CD4-positive, alpha-beta T cell (primary cell): Measurements from ENCODE around the gene SBNO2. TPM values are rescaled to one million over a fixed set of nuclear protein-coding genes. Genes with fewer than 3 reads are reported as not detected.

Experiments
- ATAC-seq: fragments of 200-7000 bp; cut with Tn5 transposase; one replicate; pipeline ENCODE4 v1.10.0; 2022; ENCODE audit warnings: mild to moderate bottlenecking; ENCODE audit not compliant: poor library complexity
- CTCF ChIA-PET: fragments of 350-600 bp; sonication (Branson Sonifier 250); formaldehyde crosslinking; loops from one replicate; lab custom pipeline; 2021; ENCODE audit warnings: antibody characterized with exemption, inconsistent platforms; lab: Charles Lee
- POLR2A ChIA-PET: fragments of 350-600 bp; sonication (Branson Sonifier 250); formaldehyde crosslinking; loops from one replicate; lab custom pipeline; 2021; ENCODE audit warnings: antibody characterized with exemption, inconsistent platforms; lab: Charles Lee
- DNase-seq, 14 experiments: peaks; one replicate each; pipeline ENCODE4 v3.0.0-alpha.2; 2013 to 2020; ENCODE audit warnings: mixed read lengths in 2 of 14
- H3K27ac ChIP-seq, 2 donors: one replicate each; pipeline versions ENCODE4 v1.5.1 to v1.7.0; 2013; ENCODE audit warnings: low read length in 2 of 2, low read depth in 1 of 2, mild to moderate bottlenecking in 1 of 2
- H3K27me3 ChIP-seq, 2 experiments: 1 replicate in 1 of 2; 2 replicates in 1 of 2; pipeline versions ENCODE4 v1.6.1 to v1.7.0; 2013; ENCODE audit warnings: low read length in 2 of 2, control low read depth in 1 of 2, mild to moderate bottlenecking in 1 of 2, moderate library complexity in 1 of 2; ENCODE audit not compliant: insufficient read depth in 2 of 2, control insufficient read depth in 1 of 2
- H3K36me3 ChIP-seq: one replicate; pipeline ENCODE4 v1.6.1; 2013; ENCODE audit warnings: low read length, control low read depth; ENCODE audit not compliant: insufficient read depth
- H3K4me1 ChIP-seq: one replicate; pipeline ENCODE4 v1.6.1; 2013; ENCODE audit warnings: low read length, control low read depth; ENCODE audit not compliant: insufficient read depth
- H3K4me3 ChIP-seq: one replicate; pipeline ENCODE4 v1.5.1; 2013; ENCODE audit warnings: mild to moderate bottlenecking, low read length, moderate library complexity
- H3K9me3 ChIP-seq, 2 experiments: 1 replicate in 1 of 2; 2 replicates in 1 of 2; pipeline versions ENCODE4 v1.6.1 to v1.7.0; 2013; ENCODE audit warnings: low read length in 2 of 2, mild to moderate bottlenecking in 2 of 2, control low read depth in 1 of 2, moderate library complexity in 1 of 2; ENCODE audit not compliant: control insufficient read depth in 1 of 2, insufficient read depth in 1 of 2
- H3K27ac Mint-ChIP-seq: one replicate; pipeline ENCODE4 v1.8.0; 2020; ENCODE audit warnings: mixed read lengths
- H3K27me3 Mint-ChIP-seq: one replicate; pipeline ENCODE4 v1.8.0; 2021; ENCODE audit warnings: mixed read lengths
- H3K36me3 Mint-ChIP-seq: one replicate; pipeline ENCODE4 v1.8.0; 2021; ENCODE audit warnings: low read depth, mixed read lengths
- H3K4me1 Mint-ChIP-seq: one replicate; pipeline ENCODE4 v1.8.0; 2021; ENCODE audit warnings: low read depth, mixed read lengths
- H3K4me3 Mint-ChIP-seq: one replicate; pipeline ENCODE4 v1.8.0; 2020; ENCODE audit warnings: mild to moderate bottlenecking, mixed read lengths
- H3K9me3 Mint-ChIP-seq: one replicate; pipeline ENCODE4 v1.8.0; 2020; ENCODE audit warnings: mixed read lengths
- intact Hi-C, 2 experiments: fragments of 100-400 bp; cut with DNase I in 1 of 2; cut with micrococcal nuclease in 1 of 2; formaldehyde crosslinking; loops; one replicate each; pipeline versions ENCODE4 v1.15.1 to v1.9.0; 2023 to 2025; cut with DNase I, micrococcal nuclease
- total RNA-seq, 174 experiments: library from RNA in 2 of 174; stranded (reverse) in 2 of 174; gene quantifications; one replicate each; pipeline ENCODE4 v1.2.3 and lab custom pipeline; 2021 to 2026
- TF ChIP-seq, protein P1 (sequence below): fragments of 200-600 bp; IDR thresholded peaks from one replicate; pipeline ENCODE4 v1.8.0; 2022; ENCODE audit warnings: antibody characterized with exemption, mild to moderate bottlenecking

The SBNO2 gene
- total RNA-seq, 2 experiments from 2014 or later: 126 to 137 TPM

DNA sequence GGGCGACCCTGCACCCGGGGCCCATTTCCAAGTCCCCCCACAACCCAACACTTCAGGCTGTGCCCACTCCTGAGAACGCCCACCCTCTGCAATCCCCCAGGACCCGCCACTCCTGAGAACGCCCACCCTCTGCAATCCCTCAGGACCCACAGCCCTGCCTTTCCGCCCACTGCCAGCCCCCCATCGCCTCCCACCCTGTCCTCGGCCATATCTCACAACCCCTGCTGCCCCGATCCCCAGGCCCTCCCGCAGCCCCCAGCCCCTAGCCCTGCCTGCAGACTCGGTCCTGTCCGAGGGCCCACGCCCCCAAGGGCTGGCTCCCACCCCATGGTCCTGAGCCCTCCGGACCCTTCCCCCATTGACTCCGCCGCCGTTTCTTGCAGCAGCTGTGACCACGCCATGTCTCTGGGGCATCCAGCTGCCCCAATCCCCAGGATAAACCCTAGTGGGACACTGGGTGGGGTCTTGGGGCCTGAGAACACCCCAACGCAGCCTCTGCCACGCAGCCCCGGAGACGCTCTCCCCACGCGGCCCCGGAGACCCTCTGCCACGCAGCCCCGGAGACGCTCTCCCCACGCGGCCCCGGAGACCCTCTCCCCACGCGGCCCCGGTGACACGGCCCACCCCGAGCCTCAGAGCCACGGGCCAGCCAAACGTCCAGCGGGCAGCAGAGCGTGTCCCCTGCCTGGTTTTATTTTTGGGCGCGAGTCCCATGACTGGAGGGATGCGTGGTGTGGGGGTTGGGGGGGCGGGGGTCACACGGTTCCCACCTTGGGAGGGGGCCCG is 17.0 kb downstream of the SBNO2 start:
- intact Hi-C loops: no loop called here
- DNase-seq (no peak), ATAC-seq (no peak)

DNA sequence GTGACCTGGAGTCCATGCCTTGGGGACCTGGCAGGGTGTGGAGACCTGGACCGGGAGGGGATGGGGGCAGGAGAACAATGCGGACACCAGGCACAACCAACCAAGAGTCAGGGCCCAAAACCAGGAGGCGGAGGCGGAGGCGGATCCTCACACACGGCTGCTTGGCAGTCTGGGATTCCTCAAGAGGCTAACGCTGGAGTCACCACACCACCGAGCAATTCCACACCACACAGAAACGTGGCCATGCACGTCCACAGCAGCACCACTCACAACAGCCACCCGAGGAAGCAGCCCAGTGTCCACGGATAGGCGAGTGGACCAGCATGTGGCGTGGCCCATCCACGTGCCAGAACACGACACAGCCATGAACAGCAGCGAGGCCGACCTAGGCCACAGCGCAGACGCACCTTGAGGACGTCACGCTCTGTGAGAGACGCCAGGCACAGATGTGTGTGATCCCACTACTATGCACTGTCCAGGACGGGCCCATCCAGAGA is 17.7 kb downstream of the SBNO2 start:
- Mint-ChIP-seq H3K4me1 (no peaks in the 10 kb centered on the region), H3K27ac (no peak overlapping the region), H3K27me3 (no peaks in the 10 kb centered on the region), H3K9me3 (no peaks in the 10 kb centered on the region), H3K4me3 (no peak overlapping the region), H3K36me3 (peaks cover 6% of the 10 kb centered on the region)
- peaks cover 9% of the 10 kb centered on the region for H3K4me1 ChIP-seq
- peaks cover 41% of the 10 kb centered on the region for H3K36me3 ChIP-seq
- TF ChIP-seq, protein P1, sequence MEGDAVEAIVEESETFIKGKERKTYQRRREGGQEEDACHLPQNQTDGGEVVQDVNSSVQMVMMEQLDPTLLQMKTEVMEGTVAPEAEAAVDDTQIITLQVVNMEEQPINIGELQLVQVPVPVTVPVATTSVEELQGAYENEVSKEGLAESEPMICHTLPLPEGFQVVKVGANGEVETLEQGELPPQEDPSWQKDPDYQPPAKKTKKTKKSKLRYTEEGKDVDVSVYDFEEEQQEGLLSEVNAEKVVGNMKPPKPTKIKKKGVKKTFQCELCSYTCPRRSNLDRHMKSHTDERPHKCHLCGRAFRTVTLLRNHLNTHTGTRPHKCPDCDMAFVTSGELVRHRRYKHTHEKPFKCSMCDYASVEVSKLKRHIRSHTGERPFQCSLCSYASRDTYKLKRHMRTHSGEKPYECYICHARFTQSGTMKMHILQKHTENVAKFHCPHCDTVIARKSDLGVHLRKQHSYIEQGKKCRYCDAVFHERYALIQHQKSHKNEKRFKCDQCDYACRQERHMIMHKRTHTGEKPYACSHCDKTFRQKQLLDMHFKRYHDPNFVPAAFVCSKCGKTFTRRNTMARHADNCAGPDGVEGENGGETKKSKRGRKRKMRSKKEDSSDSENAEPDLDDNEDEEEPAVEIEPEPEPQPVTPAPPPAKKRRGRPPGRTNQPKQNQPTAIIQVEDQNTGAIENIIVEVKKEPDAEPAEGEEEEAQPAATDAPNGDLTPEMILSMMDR: no peak
- no peaks in the 10 kb centered on the region for H3K9me3 ChIP-seq
- ChIA-PET CTCF (no interaction called here), POLR2A (no interaction called here)
- H3K27ac ChIP-seq: no peak overlapping the region
- ATAC-seq (no peak), DNase-seq (no peak)
- intact Hi-C loops: no loop called here
- no peaks in the 10 kb centered on the region for H3K27me3 ChIP-seq
- no peak overlapping the region for H3K4me3 ChIP-seq

More for the DNA sequence above, 17.0 kb downstream of the SBNO2 start:
- no peak overlapping the region for H3K4me3 Mint-ChIP-seq
- H3K27ac Mint-ChIP-seq: no peak overlapping the region
- no peak overlapping the region for H3K27ac ChIP-seq
- H3K9me3 ChIP-seq: no peaks in the 10 kb centered on the region
- H3K36me3 ChIP-seq: peaks cover 37% of the 10 kb centered on the region
- H3K27me3 Mint-ChIP-seq: no peaks in the 10 kb centered on the region
- POLR2A ChIA-PET: no interaction called here
- peaks cover 4% of the 10 kb centered on the region for H3K36me3 Mint-ChIP-seq
- peaks cover 9% of the 10 kb centered on the region for H3K4me1 ChIP-seq
- no peaks in the 10 kb centered on the region for H3K9me3 Mint-ChIP-seq
- no peak overlapping the region for H3K4me3 ChIP-seq
- CTCF ChIA-PET: no interaction called here
- no peaks in the 10 kb centered on the region for H3K4me1 Mint-ChIP-seq
- H3K27me3 ChIP-seq: no peaks in the 10 kb centered on the region
- TF ChIP-seq, protein P1: no peak

DNA sequence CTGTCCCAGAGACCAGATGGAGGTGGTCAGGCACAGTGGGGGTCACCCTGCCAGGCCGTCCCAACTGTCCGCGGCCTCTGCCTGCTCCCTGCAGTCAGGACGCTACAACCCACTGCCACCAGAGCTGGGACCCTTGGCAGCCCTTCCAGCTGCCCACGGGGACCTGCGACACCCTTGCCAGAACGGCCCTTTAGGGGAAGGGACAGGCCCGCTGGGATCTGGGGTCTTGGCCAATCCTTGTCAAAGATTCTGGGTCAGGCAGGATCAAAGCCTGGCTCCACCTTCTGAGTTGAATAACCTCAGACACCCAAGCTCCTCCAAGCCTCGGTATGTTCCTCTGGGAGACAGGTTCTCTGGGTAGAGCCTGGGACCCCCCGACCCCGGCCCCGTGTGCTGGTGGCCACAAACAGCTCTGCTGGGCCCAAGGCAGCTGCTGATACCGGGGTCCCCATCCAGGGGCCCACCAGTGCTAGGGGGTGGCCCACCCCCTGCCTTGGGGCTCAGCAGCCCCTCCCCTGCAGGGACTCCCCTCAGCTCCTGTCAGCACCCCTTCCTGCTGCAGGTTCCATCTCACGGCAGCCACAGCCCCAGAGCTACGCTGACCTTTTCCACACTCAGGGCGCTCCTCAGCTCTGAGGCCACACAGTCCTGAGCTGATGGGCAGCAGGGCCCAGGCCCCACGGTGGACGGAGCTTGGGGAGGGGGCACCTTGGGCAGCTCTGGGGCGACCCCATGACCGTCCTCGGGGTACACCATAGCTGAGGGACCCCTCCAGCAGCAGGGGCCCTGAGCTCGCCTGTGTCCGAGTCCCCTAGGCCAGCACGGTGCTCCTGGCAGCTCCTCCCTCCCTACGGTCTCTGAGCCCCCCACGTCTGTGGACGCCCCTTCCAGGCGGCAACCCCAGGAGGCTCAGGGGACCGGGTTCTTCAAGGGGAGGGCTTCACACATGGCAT is 18.4 kb downstream of the SBNO2 start:
- Mint-ChIP-seq H3K9me3 (no peaks in the 10 kb centered on the region), H3K27me3 (no peaks in the 10 kb centered on the region), H3K4me3 (no peak overlapping the region), H3K4me1 (no peaks in the 10 kb centered on the region), H3K27ac (no peak overlapping the region), H3K36me3 (peaks cover 6% of the 10 kb centered on the region)
- Histone ChIP-seq H3K4me1 (peaks cover 10% of the 10 kb centered on the region), H3K9me3 (no peaks in the 10 kb centered on the region), H3K27me3 (no peaks in the 10 kb centered on the region), H3K4me3 (no peak overlapping the region), H3K36me3 (peaks cover 46% of the 10 kb centered on the region), H3K27ac (no peak overlapping the region)
- TF ChIP-seq, protein P1: no peak
- intact Hi-C loops: no loop called here
- CTCF ChIA-PET: no interaction called here
- DNase-seq (no peak), ATAC-seq (no peak)
- POLR2A ChIA-PET: no interaction called here
